Right lobe of liver (tissue), 4 donors: ENCODE results near the gene GRM8.

ENCODE experiments used
- CTCF ChIP-seq, 4 donors: fragments of 200-600 bp in 3 of 4; fragments of 450-650 bp in 1 of 4; IDR thresholded peaks; one replicate each; pipeline versions ENCODE4 v1.5.1 to v1.8.0; 2016 to 2022; ENCODE audit warnings: antibody characterized with exemption in 4 of 4, mild to moderate bottlenecking in 2 of 4
- POLR2A ChIP-seq: fragments of 450-650 bp; IDR thresholded peaks from one replicate; pipeline ENCODE4 v1.6.1; 2017; ENCODE audit warnings: antibody characterized with exemption, mild to moderate bottlenecking
- donor health status: DM: no; HTN: no; CAD: no.
- donor health status: DM: no; HTN: no; CAD: no.
- donor health status: DM: no; HTN: yes; CAD: no.

- no peak for TF ChIP-seq CTCF (IDR thresholded peaks at IDR 0.05)
- TF ChIP-seq POLR2A = no peak
Measured at GRCh38 chr7:127040042-127040441, 212.7 kb downstream of the GRM8 start.
